Dermis blood vessel endothelial cell (primary cell): ENCODE measurements around the gene USP53. TPM values are rescaled to one million over a fixed set of nuclear protein-coding genes. Genes with fewer than 3 reads are reported as not detected.
"Not testable (repeated sequence)": the region's sequence is repeated elsewhere in the genome, so short reads cannot be mapped to it uniquely, and the experiment has no call there.

Experiments
- DNase-seq: peaks from one replicate; pipeline ENCODE4 v3.0.0; 2010
- total RNA-seq: library from RNA; depleted of rRNA; stranded (reverse); fragments of >200 nt; gene quantifications from 2 replicates; pipeline ENCODE4 v1.2.3, GENCODE V29; 2014

USP53 gene
- total RNA-seq, 1 donor from 2014 or later = 23.8 TPM

GRCh38 chr4:119279945-119280344 lies 67.4 kb downstream of the USP53 start:
- not testable (repeated sequence) for DNase-seq

GRCh38 chr4:119281393-119281792 lies 68.9 kb downstream of the USP53 start:
- peak; percentile 94 for DNase-seq

- peak; percentile 35 for DNase-seq
Measured at GRCh38 chr4:119284876-119285780, 72.6 kb downstream of the USP53 start.

GRCh38 chr4:119286377-119287002 lies 74.0 kb downstream of the USP53 start:
- DNase-seq = peak; percentile 83

- DNase-seq = no peak
Measured at GRCh38 chr4:119289313-119289712, 76.8 kb downstream of the USP53 start.

GRCh38 chr4:119290598-119290997 lies 78.1 kb downstream of the USP53 start:
- DNase-seq = no peak

- DNase-seq = no peak
Measured at GRCh38 chr4:119296356-119296755, 83.8 kb downstream of the USP53 start.

GRCh38 chr4:119297795-119298194 lies 85.3 kb downstream of the USP53 start:
- no peak for DNase-seq

DNA sequence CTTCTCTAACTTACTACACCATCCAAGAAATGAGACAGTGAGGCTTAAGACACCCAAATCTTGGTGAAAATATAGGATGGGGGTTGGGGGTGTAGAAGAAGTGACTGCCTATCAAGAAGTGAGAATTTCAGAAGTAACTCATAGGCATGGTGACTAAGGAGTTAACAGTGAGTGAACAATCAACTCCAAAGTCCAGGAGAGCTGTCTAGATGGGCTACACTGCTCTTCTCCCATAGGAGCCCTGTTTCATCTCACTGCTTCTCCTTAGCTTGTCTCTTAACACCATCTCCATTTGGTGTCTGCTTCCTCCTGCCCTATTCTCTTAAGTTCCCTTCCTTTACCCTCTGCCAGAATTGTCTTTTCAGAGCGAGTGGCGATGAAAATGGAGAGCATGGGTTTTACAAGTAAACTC lies 86.8 kb downstream of the USP53 start:
- peak; percentile 37 for DNase-seq

DNA sequence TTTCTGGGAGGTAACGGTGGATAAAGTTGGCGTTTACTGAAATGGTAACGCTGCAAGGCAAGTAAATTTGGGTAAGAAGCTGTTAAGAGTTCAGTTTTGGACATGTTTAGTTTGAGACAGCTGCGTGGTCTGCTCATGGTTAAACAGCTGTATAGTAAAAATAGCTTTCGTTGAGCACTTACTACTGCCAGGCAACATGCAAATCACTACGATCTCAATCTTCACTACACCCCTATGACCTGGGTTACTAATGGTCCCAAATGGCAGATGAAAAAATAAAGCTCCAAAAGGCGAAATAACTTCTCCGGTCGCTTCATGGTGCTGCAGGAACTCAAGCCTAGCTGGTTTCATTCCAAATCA lies 87.2 kb downstream of the USP53 start:
- no peak for DNase-seq

- peak; percentile 92 for DNase-seq
Measured at GRCh38 chr4:119300101-119300978, 87.8 kb downstream of the USP53 start.

DNA sequence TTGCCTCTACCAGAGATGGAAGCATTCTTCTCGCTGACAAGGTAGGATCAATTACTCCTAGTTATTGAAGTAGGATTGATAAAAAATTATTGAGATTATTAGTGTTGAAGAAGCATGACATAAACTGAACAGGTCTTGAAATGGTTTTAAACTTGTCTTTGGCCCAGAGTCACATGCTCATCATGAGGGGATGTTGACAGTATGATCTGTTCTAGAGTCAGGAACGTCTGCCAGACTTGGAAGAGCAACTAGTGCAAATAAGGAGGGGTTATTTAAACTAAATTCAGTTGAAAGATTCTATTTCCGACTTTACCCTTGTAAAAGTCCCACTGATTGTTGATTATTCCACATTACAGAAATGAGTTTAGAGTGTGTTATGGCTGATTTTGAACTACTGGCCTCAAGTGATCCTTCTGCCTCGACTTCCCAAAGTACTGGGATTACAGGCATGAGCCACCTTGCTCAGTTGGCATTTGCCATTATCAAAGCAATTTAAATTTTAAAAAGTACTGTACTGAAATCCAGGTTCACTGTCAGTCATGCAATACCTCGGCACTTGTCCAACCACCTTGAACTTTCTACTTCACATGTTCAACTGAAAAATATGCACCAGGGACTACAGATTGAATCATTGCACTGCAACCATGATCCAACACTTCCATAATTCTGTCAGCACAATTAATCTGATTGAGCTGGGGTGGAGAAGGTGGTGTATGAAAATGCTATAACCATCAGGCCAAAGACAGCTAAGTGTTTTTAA lies 89.7 kb downstream of the USP53 start:
- DNase-seq = no peak

- no peak for DNase-seq
Measured at GRCh38 chr4:119303587-119304305, 91.2 kb downstream of the USP53 start.

DNA sequence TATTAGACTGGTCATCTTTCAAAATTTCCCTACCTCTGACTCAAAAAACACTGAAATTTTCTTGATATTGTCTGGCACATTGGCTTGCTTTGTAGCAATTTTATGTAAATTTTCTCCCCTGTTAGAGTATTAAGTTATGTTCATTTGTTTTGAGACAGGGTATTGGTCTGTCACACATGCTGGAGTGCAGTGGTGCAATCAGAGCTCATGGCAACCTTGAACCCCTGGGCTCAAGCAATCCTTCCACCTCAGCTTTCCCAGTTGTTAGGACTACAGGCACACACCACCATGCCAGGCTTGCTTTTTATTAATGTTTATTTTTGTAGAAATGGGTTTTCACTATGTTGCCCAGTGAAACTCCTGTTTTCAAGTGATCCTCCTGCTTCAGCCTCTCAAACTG lies 91.9 kb downstream of the USP53 start:
- no peak for DNase-seq

DNA sequence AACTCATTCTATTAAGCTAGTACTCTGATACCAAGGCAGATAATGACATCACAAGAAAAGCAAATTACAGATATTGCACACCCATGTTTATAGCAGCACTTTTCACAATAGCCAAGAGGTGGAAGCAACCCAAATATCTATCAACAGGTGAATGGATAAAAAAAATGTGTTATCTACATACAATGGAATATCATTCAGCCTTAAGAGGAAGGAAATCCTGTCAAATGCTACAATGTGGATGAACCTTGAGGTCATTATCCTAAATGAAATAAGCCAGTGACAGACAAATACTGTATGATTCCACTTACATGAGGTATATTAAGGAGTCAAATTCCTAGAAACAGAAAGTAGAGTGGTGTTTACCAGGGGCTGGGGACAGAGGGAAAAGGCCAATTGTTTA lies 95.1 kb downstream of the USP53 start:
- no peak for DNase-seq

- DNase-seq = no peak
Measured at GRCh38 chr4:119310826-119311225, 98.3 kb downstream of the USP53 start.

DNA sequence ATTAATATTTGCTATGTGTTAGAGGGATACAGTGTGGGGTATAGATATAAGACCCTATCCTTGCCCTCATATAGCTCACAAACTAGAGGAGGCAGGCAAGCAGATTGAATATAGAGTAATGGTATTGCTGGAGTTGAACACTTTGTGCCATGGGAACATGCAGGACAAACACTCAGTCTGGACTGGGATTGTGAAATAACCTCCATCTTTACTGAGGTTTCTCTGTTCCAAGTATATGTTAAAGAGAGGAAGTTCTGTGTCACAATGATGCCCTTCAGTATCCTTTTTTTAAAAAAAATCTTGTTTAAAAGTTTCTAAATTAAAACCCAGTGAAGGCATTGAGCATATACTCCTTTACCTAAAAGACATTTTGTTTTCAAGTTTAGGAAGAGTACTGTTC lies 100.7 kb downstream of the USP53 start:
- no peak for DNase-seq

DNA sequence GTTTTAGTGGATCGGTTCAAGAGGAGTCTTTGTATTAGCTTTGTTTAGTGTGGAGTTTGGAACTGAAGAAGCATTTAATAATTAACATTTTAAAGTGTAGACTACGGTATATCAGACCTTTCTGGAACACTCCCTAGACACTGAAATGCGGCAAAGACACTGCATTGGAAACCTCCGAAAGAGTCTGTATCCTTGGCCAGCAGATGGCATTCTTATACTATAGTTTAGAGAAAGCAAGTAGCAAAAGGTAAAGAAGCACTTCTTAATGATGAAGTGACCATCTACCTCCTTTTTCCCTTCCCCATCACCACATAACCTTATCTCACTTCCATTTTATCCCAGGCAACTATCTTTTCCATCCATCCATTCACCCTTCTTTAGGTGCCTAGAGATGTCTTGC lies 101.8 kb downstream of the USP53 start:
- DNase-seq = peak; percentile 69

GRCh38 chr4:119315036-119315435 lies 102.5 kb downstream of the USP53 start:
- no peak for DNase-seq

DNA sequence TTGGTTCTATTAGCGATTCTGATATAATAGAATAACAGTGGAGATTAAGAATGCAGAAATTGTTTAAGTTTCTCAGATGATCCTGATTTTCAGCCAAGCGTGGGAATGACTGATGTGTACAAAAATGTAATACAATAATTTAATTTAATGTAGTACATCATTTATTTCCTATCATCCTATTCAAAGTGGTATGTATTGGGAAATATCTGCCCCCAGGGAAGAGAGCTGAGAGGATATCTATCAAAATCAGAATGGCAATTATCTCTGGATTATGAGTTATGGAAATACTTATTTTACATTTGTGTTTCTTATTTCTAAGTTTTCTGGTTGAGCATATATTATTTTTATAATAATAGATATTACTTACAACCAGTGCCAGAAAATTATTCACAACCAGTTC lies 105.5 kb downstream of the USP53 start:
- no peak for DNase-seq

- no peak for DNase-seq
Measured at GRCh38 chr4:119321921-119322687, 109.6 kb downstream of the USP53 start, which contains the start of gene FABP2. TSS of gene FABP2 (minus strand) at chr4:119322138. CDS start at chr4:119322102, 36 bp downstream.
